A172 (cell line): ENCODE data around the gene MICU2. TPM values are rescaled to one million over a fixed set of nuclear protein-coding genes. Genes with fewer than 3 reads are reported as not detected.

ENCODE experiments used
- DNase-seq: peaks from one replicate; pipeline ENCODE4 v3.0.0-alpha.2; 2015; ENCODE audit warnings: low spot score
- total RNA-seq: library from RNA; depleted of rRNA; stranded (reverse); fragments of >200 nt; shearing (Covaris generic); gene quantifications from 2 replicates; pipeline ENCODE4 v1.2.3, GENCODE V29; 2014; rRNA removed

The MICU2 gene
- 79.3 and 85.1 TPM in 2 replicates for total RNA-seq

- DNase-seq: peak; percentile 88
Observed at GRCh38 chr13:21603531-21604448, at the start of gene MICU2. TSS of gene MICU2 (minus strand) at chr13:21604170. CDS start at chr13:21604148, 22 bp downstream.

GRCh38 chr13:21641629-21642028 is 37.7 kb upstream of the MICU2 start:
- DNase-seq: no peak

- no peak for DNase-seq
Observed at GRCh38 chr13:21639561-21639960, 35.6 kb upstream of the MICU2 start.

- DNase-seq: peak; percentile 35
Observed at GRCh38 chr13:21638319-21639282, 34.6 kb upstream of the MICU2 start.

GRCh38 chr13:21637296-21637695 is 33.3 kb upstream of the MICU2 start:
- peak; percentile 92 for DNase-seq

- DNase-seq: no peak
Observed at GRCh38 chr13:21636656-21637055, 32.7 kb upstream of the MICU2 start.

GRCh38 chr13:21632196-21632595 is 28.2 kb upstream of the MICU2 start:
- no peak for DNase-seq

GRCh38 chr13:21625366-21625765 is 21.4 kb upstream of the MICU2 start:
- DNase-seq: peak; percentile 44

GRCh38 chr13:21620861-21621260 is 16.9 kb upstream of the MICU2 start:
- DNase-seq: no peak

GRCh38 chr13:21619633-21620220 is 15.8 kb upstream of the MICU2 start:
- no peak for DNase-seq

- no peak for DNase-seq
Observed at GRCh38 chr13:21616880-21617279, 12.9 kb upstream of the MICU2 start.

- DNase-seq: no peak
Observed at GRCh38 chr13:21616205-21616866, 12.4 kb upstream of the MICU2 start.

- no peak for DNase-seq
Observed at GRCh38 chr13:21615427-21615826, 11.5 kb upstream of the MICU2 start.

GRCh38 chr13:21613791-21614190 is 9.8 kb upstream of the MICU2 start:
- no peak for DNase-seq

GRCh38 chr13:21611385-21611784 is 7.4 kb upstream of the MICU2 start:
- DNase-seq: no peak

GRCh38 chr13:21610687-21611086 is 6.7 kb upstream of the MICU2 start:
- DNase-seq: no peak

- no peak for DNase-seq
Observed at GRCh38 chr13:21608961-21609360, 5.0 kb upstream of the MICU2 start.

- no peak for DNase-seq
Observed at GRCh38 chr13:21606796-21607195, 2.8 kb upstream of the MICU2 start.

- no peak for DNase-seq
Observed at GRCh38 chr13:21606251-21606650, 2.3 kb upstream of the MICU2 start.

- no peak for DNase-seq
Observed at GRCh38 chr13:21596722-21597121, 7.2 kb downstream of the MICU2 start.

- no peak for DNase-seq
Observed at GRCh38 chr13:21595546-21595822, 8.5 kb downstream of the MICU2 start.
